ENCODE data around the gene LAMB2.

DNA sequence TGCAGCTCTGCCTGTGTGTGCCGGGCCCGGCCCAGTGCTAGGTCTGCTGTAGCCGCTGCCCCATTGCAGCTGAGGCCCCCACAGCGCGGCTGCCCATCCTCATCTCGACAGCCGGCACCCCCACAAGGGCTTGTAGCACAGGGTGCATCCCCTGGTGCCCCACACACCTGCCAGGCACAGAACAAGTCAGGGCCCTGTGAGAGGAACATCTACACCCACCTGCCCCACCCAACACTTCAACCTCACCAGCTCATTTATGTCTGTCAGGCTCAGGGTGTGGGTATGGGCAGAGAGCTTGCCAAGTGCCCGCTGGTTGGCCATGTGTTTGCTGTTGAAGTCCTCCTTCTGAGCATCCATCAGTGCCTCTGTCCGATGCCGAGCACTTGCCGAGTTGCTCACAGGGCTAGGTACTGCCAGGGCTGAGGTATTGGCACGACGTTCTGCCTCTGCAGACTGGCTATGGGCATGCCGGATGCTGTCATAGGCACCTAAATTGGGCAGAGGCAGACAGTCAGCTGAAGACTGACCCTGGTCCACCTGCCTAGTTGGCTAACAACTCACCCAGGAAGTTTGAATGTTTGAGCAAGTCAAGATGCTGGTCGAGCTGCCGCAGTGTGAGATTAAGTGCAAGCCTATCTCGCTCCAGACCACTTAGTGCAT lies 9.8 kb downstream of the LAMB2 start:
- TF ChIP-seq, protein P1, sequence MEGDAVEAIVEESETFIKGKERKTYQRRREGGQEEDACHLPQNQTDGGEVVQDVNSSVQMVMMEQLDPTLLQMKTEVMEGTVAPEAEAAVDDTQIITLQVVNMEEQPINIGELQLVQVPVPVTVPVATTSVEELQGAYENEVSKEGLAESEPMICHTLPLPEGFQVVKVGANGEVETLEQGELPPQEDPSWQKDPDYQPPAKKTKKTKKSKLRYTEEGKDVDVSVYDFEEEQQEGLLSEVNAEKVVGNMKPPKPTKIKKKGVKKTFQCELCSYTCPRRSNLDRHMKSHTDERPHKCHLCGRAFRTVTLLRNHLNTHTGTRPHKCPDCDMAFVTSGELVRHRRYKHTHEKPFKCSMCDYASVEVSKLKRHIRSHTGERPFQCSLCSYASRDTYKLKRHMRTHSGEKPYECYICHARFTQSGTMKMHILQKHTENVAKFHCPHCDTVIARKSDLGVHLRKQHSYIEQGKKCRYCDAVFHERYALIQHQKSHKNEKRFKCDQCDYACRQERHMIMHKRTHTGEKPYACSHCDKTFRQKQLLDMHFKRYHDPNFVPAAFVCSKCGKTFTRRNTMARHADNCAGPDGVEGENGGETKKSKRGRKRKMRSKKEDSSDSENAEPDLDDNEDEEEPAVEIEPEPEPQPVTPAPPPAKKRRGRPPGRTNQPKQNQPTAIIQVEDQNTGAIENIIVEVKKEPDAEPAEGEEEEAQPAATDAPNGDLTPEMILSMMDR (IDR thresholded peaks at IDR 0.05): no peak
- no peak for TF ChIP-seq JUN (CRISPR knock-in tag; IDR thresholded peaks at IDR 0.05)
- TF ChIP-seq FOXJ3 (CRISPR knock-in tag; IDR thresholded peaks at IDR 0.05; ENCODE audit: borderline replicate concordance): no peak
- TF ChIP-seq SMAD3 (CRISPR knock-in tag; IDR thresholded peaks at IDR 0.05; ENCODE audit: borderline replicate concordance): no peak
- TF ChIP-seq, protein P2, sequence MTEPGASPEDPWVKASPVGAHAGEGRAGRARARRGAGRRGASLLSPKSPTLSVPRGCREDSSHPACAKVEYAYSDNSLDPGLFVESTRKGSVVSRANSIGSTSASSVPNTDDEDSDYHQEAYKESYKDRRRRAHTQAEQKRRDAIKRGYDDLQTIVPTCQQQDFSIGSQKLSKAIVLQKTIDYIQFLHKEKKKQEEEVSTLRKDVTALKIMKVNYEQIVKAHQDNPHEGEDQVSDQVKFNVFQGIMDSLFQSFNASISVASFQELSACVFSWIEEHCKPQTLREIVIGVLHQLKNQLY (CRISPR knock-in tag; IDR thresholded peaks at IDR 0.05): no peak
- no peak for TF ChIP-seq NFYB (CRISPR knock-in tag; conservative IDR thresholded peaks at IDR 0.05; ENCODE audit: low read depth)
- TF ChIP-seq NR2C2 (CRISPR knock-in tag; IDR thresholded peaks at IDR 0.05): no peak
- TF ChIP-seq, protein P3, sequence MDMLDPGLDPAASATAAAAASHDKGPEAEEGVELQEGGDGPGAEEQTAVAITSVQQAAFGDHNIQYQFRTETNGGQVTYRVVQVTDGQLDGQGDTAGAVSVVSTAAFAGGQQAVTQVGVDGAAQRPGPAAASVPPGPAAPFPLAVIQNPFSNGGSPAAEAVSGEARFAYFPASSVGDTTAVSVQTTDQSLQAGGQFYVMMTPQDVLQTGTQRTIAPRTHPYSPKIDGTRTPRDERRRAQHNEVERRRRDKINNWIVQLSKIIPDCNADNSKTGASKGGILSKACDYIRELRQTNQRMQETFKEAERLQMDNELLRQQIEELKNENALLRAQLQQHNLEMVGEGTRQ (CRISPR knock-in tag; IDR thresholded peaks at IDR 0.05): no peak
